NCI-H128 (cell line): Measurements from ENCODE around the gene DYNC2I2.

Experiments
- DNase-seq: peaks from one replicate; lab custom pipeline; 2025; ENCODE audit not compliant: unreplicated experiment; lab: John Stamatoyannopoulos, UW

Gene DYNC2I2

DNA sequence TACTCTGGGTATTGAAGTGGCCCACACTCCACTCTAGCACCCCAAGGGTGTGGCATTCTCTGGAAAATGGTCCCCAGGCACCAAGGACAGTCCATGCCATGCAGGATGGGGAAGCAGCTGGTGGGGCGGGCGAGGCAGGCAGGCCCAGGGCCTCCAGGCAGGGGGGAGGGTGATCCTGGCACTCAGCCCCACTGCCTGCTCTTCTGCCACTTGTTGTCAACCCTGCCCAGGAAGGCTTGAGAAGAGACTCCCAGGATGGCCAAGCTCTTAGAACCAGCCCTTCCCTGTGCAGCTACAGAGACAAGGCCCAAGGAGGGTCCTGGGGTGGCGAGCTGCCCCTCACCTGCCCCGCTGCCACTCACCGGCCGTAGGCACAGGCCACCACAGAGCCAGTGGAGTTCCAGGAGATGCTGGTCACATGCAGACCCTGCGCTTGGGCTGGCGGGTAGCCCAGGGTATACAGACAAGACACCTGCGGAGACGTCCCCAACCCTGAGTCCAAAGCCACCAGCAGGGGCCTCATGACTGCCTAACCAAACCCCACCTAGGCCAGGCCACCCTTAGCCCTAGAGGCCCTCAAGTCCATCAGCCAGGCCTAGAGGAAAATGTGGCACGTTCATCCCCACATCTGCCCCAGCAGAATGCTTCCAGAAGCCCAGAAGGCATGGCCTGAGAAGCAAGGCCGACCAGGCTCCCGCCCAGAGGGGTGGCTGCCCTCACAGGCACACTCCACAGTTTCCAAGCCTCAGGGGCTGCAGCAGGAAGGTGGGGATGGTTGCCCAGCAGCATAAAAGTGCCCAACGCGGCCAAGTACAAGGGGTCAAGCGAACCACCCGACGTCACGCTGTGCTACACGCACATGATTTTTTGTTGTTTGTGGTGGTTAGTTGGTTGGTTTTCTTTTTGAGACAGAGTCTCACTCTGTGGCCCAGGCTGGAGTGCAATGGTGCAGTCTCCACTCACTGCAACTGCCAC, 19.8 kb downstream of the DYNC2I2 start:
- no peak for DNase-seq

DNA sequence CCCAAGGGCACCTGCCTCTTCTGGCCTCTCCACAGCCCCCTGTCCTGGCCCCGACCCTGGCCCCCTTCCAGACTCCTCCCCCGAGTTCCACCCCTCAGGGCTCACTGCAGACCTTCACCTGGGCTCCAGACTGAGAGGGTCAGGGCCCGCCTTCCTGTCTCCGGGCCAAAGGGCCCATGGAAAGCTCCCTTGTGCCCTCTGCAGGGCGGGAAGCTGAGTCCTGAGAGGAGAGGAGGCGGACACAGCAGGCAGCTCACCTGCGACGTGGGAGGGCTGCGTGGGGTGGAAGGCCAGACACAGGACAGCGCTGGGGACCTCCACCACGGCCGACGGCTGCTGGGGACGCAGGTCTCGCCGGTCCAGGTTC, 20.6 kb downstream of the DYNC2I2 start:
- no peak for DNase-seq

- no peak for DNase-seq
Observed at GRCh38 chr9:128635266-128636023, 21.2 kb downstream of the DYNC2I2 start.

GRCh38 chr9:128634651-128635262, 21.9 kb downstream of the DYNC2I2 start:
- no peak for DNase-seq

GRCh38 chr9:128634111-128634510, 22.5 kb downstream of the DYNC2I2 start:
- no peak for DNase-seq

GRCh38 chr9:128633601-128634000, 23.0 kb downstream of the DYNC2I2 start:
- DNase-seq, result no peak

DNA sequence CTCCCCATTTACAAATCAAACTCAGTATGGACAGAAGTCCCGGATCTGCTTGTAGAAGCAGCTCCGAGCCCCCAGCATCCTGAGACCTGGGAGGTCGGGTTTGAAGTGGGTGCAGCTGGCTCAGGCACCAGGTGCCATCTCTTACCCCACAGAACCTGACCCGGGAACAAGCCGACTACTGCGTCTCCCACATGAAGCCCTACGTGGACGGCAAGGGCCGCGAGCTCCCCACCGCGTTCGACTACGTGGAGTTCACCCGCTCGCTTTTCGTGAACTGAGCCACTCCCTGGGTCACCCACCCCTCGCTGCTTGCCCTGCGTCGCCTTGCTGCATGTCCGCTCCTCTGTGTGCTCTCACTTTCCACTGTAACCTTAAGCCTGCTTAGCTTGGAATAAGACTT, 23.6 kb downstream of the DYNC2I2 start:
- no peak for DNase-seq

DNA sequence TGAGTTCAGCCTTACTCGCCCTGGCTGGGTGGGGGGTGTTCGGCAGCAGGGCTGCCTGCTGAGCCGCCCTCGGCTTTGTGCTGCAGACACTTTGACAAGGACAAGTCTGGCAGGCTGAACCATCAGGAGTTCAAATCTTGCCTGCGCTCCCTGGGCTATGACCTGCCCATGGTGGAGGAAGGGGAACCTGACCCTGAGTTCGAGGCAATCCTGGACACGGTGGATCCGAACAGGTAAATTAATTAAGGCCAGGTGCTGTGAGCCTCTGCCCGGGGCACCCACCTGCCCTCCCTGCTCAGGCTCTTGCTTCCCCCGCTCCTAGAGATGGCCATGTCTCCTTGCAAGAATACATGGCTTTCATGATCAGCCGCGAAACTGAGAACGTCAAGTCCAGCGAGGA, 24.2 kb downstream of the DYNC2I2 start:
- DNase-seq, result no peak

DNA sequence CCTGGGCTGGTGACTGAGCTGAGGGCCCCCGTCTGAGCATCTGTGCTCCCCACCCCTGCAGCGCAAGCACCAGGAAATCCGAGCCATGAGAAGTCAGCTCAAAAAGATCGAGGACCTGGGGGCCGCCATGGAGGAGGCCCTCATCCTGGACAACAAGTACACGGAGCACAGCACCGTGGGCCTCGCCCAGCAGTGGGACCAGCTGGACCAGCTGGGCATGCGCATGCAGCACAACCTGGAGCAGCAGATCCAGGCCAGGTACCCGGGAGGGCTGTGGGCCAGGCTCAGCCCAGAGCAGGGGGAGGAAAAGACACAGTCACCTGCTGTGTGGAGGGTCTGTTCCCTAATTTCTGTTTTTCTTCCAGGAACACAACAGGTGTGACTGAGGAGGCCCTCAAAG, 24.6 kb downstream of the DYNC2I2 start:
- no peak for DNase-seq

DNA sequence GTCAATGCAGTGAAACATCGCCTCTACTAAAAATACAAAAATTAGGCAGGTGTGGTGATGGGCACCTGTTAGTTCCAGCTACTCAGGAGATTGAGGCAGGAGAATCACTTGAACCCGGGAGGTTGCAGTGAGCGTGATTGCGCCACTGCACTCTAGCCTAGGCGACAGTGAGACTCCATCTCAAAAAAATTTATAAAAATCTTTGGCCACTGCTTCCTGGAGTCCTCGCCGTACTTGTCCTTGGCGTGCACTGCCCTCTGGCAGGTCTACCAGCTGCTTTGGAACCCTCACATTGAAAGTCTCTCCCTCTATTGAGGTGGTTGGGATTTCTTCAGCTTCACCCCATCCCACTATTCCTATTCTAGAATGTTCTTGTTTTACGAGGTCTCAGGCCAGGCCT, 25.0 kb downstream of the DYNC2I2 start:
- DNase-seq, result no peak

DNA sequence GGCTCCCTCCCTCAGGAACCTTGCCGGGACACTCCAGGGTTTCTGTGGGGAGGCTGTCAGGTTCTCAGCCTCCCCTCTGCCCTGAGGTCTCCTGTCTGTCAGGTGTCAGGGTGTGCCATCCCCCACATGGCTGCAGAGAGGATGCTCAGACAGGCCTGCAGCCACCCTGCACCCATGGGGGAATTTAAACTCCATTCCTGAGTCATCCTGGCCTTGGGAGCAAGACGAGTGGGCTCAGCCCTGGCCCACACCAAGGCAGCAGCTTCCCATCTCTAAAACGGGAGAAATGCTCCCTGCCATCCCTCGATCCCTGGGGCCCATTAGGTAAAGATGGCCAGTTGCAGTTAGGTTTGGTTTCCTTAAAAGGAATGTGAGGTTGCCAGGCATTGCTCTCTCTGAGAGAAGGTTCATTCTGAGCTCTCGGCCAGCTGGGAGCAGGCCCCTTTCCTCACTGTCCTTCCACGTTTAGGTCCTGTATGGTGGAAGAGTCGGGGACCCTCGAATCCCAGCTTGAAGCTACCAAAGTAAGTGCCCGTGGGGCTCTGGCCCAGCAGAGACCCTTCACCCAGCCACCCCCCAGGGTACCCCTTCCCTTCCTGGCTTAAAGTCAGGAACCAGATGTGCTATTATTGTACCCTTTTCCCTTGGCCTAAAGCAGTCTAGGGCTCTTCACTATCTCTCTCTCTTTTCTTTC, 26.6 kb downstream of the DYNC2I2 start:
- DNase-seq, result no peak

DNA sequence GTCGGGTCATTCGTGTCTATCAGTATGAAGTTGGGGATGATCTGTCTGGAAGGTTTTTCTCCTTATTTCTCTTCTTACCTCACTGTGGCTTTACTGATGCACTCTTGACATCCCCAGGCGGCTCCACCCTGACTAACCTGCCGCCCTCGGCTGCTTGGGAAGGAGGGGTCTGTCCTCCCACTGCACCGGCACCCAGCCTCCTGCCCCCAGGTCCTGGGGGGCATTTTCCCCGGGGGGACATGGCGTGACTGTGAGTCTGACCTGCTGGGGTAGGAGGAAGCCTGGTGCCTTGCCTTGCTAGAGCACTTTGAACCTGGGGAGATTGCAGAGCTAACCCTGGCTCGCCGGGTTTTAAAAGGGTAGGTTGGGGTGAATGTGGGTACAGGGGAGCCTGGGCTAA, 27.5 kb downstream of the DYNC2I2 start:
- no peak for DNase-seq

- DNase-seq, result no peak
Observed at GRCh38 chr9:128628471-128629048, 28.1 kb downstream of the DYNC2I2 start.

- no peak for DNase-seq
Observed at GRCh38 chr9:128627906-128628305, 28.7 kb downstream of the DYNC2I2 start.

DNA sequence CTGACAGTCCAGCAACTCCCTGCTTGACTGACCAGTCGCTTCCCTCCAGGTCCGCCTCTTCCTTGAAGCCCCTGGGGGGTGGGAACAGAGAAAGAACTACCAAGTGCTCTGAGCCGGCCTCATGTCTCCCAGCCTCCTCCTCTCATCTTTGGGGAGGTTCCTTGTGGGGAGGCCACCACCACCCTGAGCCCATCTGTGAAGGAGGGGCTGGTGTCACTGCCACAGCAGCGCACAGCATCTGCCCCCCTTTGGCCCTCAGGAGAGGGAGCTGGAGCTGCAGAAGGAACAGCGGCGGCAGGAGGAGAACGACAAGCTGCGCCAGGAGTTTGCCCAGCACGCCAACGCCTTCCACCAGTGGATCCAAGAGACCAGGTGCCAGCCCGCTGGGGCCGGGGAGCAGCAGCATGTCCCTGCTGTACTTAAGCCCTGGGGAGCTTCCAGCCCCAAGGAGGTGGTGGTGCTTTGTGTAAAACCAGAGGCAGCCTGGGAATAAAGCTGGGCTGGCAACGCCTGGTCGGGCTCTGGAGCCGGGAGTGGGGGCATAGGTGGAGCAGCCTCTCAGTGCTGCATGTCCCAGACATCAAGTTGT, 29.4 kb downstream of the DYNC2I2 start:
- no peak for DNase-seq

DNA sequence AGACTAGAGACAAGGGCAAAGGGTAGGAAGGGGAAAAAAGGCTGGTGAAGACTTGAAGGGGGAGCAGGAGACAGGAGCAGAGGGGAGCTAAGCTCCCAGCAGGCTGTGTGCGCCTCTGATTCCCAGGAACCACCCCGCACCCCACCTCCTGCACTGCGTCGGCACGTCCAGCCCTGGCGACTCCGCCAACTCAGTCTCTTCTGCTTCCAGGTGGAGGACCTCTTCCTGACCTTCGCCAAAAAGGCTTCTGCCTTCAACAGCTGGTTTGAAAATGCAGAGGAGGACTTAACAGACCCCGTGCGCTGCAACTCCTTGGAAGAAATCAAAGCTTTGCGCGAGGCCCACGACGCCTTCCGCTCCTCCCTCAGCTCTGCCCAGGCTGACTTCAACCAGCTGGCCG, 30.5 kb downstream of the DYNC2I2 start:
- DNase-seq, result no peak

DNA sequence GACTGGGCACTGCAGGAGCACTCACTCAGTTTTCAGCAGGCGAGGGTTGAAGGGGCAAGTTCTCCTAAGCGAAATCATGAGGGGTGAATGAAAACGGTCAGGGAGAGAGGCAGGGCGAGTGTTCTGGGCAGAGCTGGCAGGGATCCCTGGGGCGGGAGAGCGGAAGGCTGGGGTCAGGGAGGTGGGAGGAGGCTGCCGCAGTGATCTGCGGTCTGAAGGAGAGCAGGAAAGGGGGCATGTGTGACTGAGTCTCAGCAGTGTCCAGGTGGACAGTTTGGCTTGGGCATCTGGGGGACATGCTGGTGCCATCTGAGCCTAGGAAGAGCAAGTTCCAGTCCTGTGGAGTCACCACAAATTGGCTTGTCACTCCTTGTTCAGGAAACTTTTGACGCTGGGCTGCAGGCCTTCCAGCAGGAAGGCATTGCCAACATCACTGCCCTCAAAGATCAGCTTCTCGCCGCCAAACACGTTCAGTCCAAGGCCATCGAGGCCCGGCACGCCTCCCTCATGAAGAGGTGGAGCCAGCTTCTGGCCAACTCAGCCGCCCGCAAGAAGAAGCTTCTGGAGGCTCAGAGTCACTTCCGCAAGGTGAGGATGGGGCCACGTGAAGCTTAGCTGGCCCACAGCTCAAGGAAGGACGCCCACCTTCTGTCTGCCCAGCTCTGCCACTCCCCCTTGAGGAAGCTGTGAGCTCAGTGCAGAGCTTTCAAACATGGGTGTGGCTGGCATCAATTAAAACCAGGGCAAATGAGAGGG, 31.1 kb downstream of the DYNC2I2 start:
- no peak for DNase-seq

DNA sequence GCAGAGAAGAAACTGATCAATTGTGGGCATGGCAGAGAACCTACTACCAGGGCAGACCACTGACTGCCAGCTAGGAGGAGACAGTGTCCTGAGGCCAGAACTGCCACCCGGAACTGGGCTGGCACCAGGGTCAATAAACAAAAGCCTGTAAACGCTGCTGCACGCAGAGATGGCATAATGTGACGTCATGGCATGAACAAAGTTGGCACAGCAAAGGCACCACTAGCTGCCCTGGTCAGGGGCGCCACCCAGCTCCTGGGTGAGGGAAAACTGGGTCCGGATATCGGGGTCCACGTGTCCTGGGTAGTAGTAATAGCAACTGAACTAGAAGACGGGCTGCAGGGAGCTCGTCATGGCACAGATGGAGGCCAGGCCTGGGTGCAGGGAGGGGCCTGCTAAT, 32.1 kb downstream of the DYNC2I2 start:
- DNase-seq, result no peak

- DNase-seq, result no peak
Observed at GRCh38 chr9:128621730-128622455, 34.8 kb downstream of the DYNC2I2 start.
